K562 (cell line): ENCODE results near the gene ELP5. TPM values are rescaled to one million over a fixed set of nuclear protein-coding genes. Genes with fewer than 3 reads are reported as not detected.

Experiments used
- BCOR ChIP-seq: fragments of 450-650 bp; IDR thresholded peaks from 2 replicates; pipeline ENCODE4 v1.6.1; 2016
- DACH1 ChIP-seq: fragments of 450-650 bp; IDR thresholded peaks from 2 replicates; pipeline ENCODE4 v1.6.1; 2018; ENCODE audit not compliant: partially characterized antibody
- HSF4 ChIP-seq: fragments of 250-450 bp; sonication (Bioruptor Pico); IDR thresholded peaks from 2 replicates; pipeline ENCODE4 v2.1.2; 2022; ENCODE audit warnings: mild to moderate bottlenecking, moderate library complexity, borderline replicate concordance
- MNT ChIP-seq, 2 experiments: fragments of 450-650 bp; conservative IDR thresholded peaks; 2 replicates each; pipeline ENCODE4 v1.6.1; 2017; ENCODE audit warnings: mild to moderate bottlenecking in 2 of 2, moderate library complexity in 2 of 2
- MYBL2 ChIP-seq, 2 experiments: fragments of 450-650 bp in 1 of 2; sonication (generic) in 1 of 2; formaldehyde crosslinking in 1 of 2; IDR thresholded peaks; 2 replicates each; pipeline versions ENCODE4 v1.6.1 to v1.8.1; 2017 to 2022; ENCODE audit warnings: borderline replicate concordance in 1 of 2, inconsistent platforms in 1 of 2, low read depth in 1 of 2, mild to moderate bottlenecking in 1 of 2, missing genetic modification reagents in 1 of 2, moderate library complexity in 1 of 2
- NBN ChIP-seq: fragments of 450-650 bp; IDR thresholded peaks from 2 replicates; pipeline ENCODE4 v1.6.1; 2016; ENCODE audit warnings: low read depth, mild to moderate bottlenecking
- NR2C2 ChIP-seq, 2 experiments: fragments of 200-800 bp in 1 of 2; sonication (Bioruptor generic) in 1 of 2; sonication (generic) in 1 of 2; formaldehyde crosslinking in 1 of 2; IDR thresholded peaks; 2 replicates each; pipeline versions ENCODE4 v1.6.1 to v1.8.0; 2016 to 2022; ENCODE audit warnings: mild to moderate bottlenecking in 1 of 2, missing compliant biosample characterization in 1 of 2, missing genetic modification characterization in 1 of 2, missing genetic modification reagents in 1 of 2
- PHF20 ChIP-seq: fragments of 450-650 bp; IDR thresholded peaks from 2 replicates; pipeline ENCODE4 v1.6.1; 2018; ENCODE audit not compliant: partially characterized antibody
- PRPF4 ChIP-seq: fragments of 200-400 bp; formaldehyde crosslinking; IDR thresholded peaks from one replicate; pipeline ENCODE4 v1.6.1; 2017; ENCODE audit warnings: low read length, low read depth, mild to moderate bottlenecking; ENCODE audit not compliant: insufficient read depth, poor library complexity, severe bottlenecking
- PYGO2 ChIP-seq: fragments of 450-650 bp; IDR thresholded peaks from 2 replicates; pipeline ENCODE4 v1.6.1; 2016; ENCODE audit warnings: mild to moderate bottlenecking, missing genetic modification characterization, moderate library complexity, missing compliant biosample characterization
- SRSF1 ChIP-seq: fragments of 200-400 bp; formaldehyde crosslinking; IDR thresholded peaks from 2 replicates; pipeline ENCODE4 v1.6.1; 2017; ENCODE audit warnings: mild to moderate bottlenecking, low read depth, low read length, moderate library complexity
- VEZF1 ChIP-seq: fragments of 200-800 bp; sonication (Bioruptor generic); IDR thresholded peaks from 2 replicates; pipeline ENCODE4 v1.6.1; 2017; ENCODE audit warnings: missing genetic modification characterization, missing compliant biosample characterization
- ZEB2 ChIP-seq: fragments of 450-650 bp; IDR thresholded peaks from 2 replicates; pipeline ENCODE4 v1.6.1; 2016
- ZFP36 ChIP-seq: fragments of 150-350 bp; IDR thresholded peaks from 2 replicates; pipeline ENCODE4 v1.6.1; 2018; ENCODE audit warnings: low read length, low read depth; ENCODE audit not compliant: partially characterized antibody
- ZFX ChIP-seq: sonication (generic); formaldehyde crosslinking; IDR thresholded peaks from 2 replicates; pipeline ENCODE4 v1.8.0; 2022; ENCODE audit warnings: mild to moderate bottlenecking, missing genetic modification reagents, moderate library complexity
- ZNF133 ChIP-seq: fragments of 250-450 bp; sonication (Bioruptor Pico); IDR thresholded peaks from 2 replicates; pipeline ENCODE4 v1.4.0; 2020; ENCODE audit warnings: mild to moderate bottlenecking
- ZNF263 ChIP-seq: sonication (generic); formaldehyde crosslinking; IDR thresholded peaks from 2 replicates; pipeline ENCODE4 v1.8.0; 2022; ENCODE audit warnings: mild to moderate bottlenecking, missing genetic modification reagents, borderline replicate concordance
- ZNF282 ChIP-seq: sonication (generic); formaldehyde crosslinking; IDR thresholded peaks from 2 replicates; pipeline ENCODE4 v1.8.1; 2023; ENCODE audit warnings: missing genetic modification reagents
- ZNF324 ChIP-seq: fragments of 250-450 bp; sonication (Bioruptor Pico); IDR thresholded peaks from 2 replicates; pipeline ENCODE4 v1.4.0; 2020; ENCODE audit warnings: mild to moderate bottlenecking
- ZNF668 ChIP-seq: fragments of 250-450 bp; sonication (Bioruptor Pico); IDR thresholded peaks from 2 replicates; pipeline ENCODE4 v1.8.0; 2022; ENCODE audit warnings: mild to moderate bottlenecking, inconsistent platforms
- ZNF695 ChIP-seq: fragments of 450-650 bp; formaldehyde crosslinking; IDR thresholded peaks from 2 replicates; pipeline ENCODE4 v1.4.0; 2020; ENCODE audit warnings: mild to moderate bottlenecking, moderate library complexity
- ZNF830 ChIP-seq: fragments of 250-450 bp; sonication (Bioruptor Pico); IDR thresholded peaks from 2 replicates; pipeline ENCODE4 v1.5.0; 2021; ENCODE audit warnings: mild to moderate bottlenecking
- polyA plus RNA-seq, 8 experiments: library from polyadenylated mRNA; depleted of rRNA in 4 of 8; stranded (reverse) in 5 of 8; unstranded in 3 of 8; fragments of >200 nt; fragmentation: Nextera tagmentation in 2 of 8; fragmentation: Illumina TruSeq in 1 of 8; extraction: Ambion mirVana in 2 of 8; extraction: Trizol in 1 of 8; gene quantifications; 2 replicates each; pipeline versions ENCODE4 v1.2.1 to v1.2.3, GENCODE V29; 2011 to 2014; ENCODE audit warnings: inconsistent platforms in 1 of 8, missing spikeins in 1 of 8
- total RNA-seq, 7 experiments: library from RNA; depleted of rRNA in 6 of 7; stranded (reverse); fragments of >200 nt in 6 of 7; fragmentation: Illumina TruSeq in 2 of 7; extraction: Trizol in 2 of 7; gene quantifications; 2 replicates each; pipeline versions ENCODE4 v1.2.1 to v1.2.3, GENCODE V29; 2011 to 2021; ENCODE audit warnings: low replicate concordance in 1 of 7
- TF ChIP-seq, protein P1 (sequence below), 2 experiments: IDR thresholded peaks; 2 replicates each; pipeline ENCODE4 v1.6.1; 2011; ENCODE audit warnings: borderline replicate concordance in 1 of 2, control low read depth in 1 of 2, low read depth in 1 of 2, low read length in 1 of 2, mild to moderate bottlenecking in 1 of 2, mixed read lengths in 1 of 2, moderate library complexity in 1 of 2; ENCODE audit not compliant: insufficient read depth in 1 of 2, insufficient read length in 1 of 2, poor library complexity in 1 of 2, severe bottlenecking in 1 of 2; ENCODE audit errors: extremely low read depth in 1 of 2

Gene ELP5
- total and polyA plus RNA-seq, 9 of the 15 experiments (the other 6 are each of a cell fraction or from before 2014, with no cell fraction given), result 25.7 to 77.9 (median 52.9) TPM

- TF ChIP-seq SRSF1 (no peak), ZNF695 (CRISPR knock-in tag) (no peak), MNT (conservative IDR thresholded peaks at IDR 0.05) (0 out of 4 replicates have a peak, but pooled peaks of 1 of the 2 experiments have one; percentile 19), MYBL2 (IDR thresholded peaks at IDR 0.05; ENCODE audit: low read depth) (no peak), MYBL2 (CRISPR knock-in tag; IDR thresholded peaks at IDR 0.05; ENCODE audit: borderline replicate concordance) (no peak), ZNF282 (CRISPR knock-in tag) (no peak), PRPF4 (no peak), HSF4 (CRISPR knock-in tag) (no peak), ZFX (CRISPR knock-in tag) (peak; percentile 36), VEZF1 (CRISPR knock-in tag) (peak; percentile 42; the same call in 1 of the 2 replicates), ZEB2 (peak; percentile 59), ZFP36 (no peak), BCOR (peak; percentile 81), ZNF133 (CRISPR knock-in tag) (no peak), DACH1 (no peak), NR2C2 (CRISPR knock-in tag; IDR thresholded peaks at IDR 0.05) (no peak), NR2C2 (tag; IDR thresholded peaks at IDR 0.05) (0 out of 2 replicates have a peak, but pooled peaks have one; percentile 0), ZNF324 (CRISPR knock-in tag) (no peak), ZNF830 (CRISPR knock-in tag) (no peak), NBN (peak; percentile 70; the same call in 1 of the 2 replicates), ZNF263 (CRISPR knock-in tag) (peak; percentile 75), PYGO2 (tag) (no peak), PHF20 (peak; percentile 50), ZNF668 (CRISPR knock-in tag) (no peak)
- TF ChIP-seq, protein P1, sequence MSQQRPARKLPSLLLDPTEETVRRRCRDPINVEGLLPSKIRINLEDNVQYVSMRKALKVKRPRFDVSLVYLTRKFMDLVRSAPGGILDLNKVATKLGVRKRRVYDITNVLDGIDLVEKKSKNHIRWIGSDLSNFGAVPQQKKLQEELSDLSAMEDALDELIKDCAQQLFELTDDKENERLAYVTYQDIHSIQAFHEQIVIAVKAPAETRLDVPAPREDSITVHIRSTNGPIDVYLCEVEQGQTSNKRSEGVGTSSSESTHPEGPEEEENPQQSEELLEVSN (IDR thresholded peaks at IDR 0.05; ENCODE audit: borderline replicate concordance in 1 of 2, extremely low read depth in 1 of 2, insufficient read depth in 1 of 2, insufficient read length in 1 of 2, low read depth in 1 of 2, low read length in 1 of 2, poor library complexity in 1 of 2, severe bottlenecking in 1 of 2), result no peak
These were observed 11.2 kb downstream of the ELP5 start (continued) for GRCh38 chr17:7262935-7263800.
